ENCODE data around the gene ATP1B3. TPM values are rescaled to one million over a fixed set of nuclear protein-coding genes. Genes with fewer than 3 reads are reported as not detected.
A peak's percentile ranks its signal among the peaks of the same experiment; 100 is the strongest.

The ATP1B3 gene
- polyA plus RNA-seq, 1 of the 3 experiments (the other 2 are of a cell fraction) = 86.3 TPM

- no peak for TF ChIP-seq RXRA (IDR thresholded peaks at IDR 0.05; ENCODE audit: borderline replicate concordance, low read depth)
- peak; percentile 70 for TF ChIP-seq RAD21 (IDR thresholded peaks at IDR 0.05; ENCODE audit: low read length)
- no peak for TF ChIP-seq FOXJ3 (CRISPR knock-in tag; IDR thresholded peaks at IDR 0.05)
- peak; percentile 80 for TF ChIP-seq SMC3 (IDR thresholded peaks at IDR 0.05; ENCODE audit: low read depth, low read length)
- no peak for TF ChIP-seq MEF2A (IDR thresholded peaks at IDR 0.05; ENCODE audit: borderline replicate concordance, low read depth)
- TF ChIP-seq RCOR1 (IDR thresholded peaks at IDR 0.05; ENCODE audit: low read length) = peak; percentile 24; the same call in 1 of the 2 replicates
- TF ChIP-seq JUND (IDR thresholded peaks at IDR 0.05) = no peak
- TF ChIP-seq MAX (IDR thresholded peaks at IDR 0.05; ENCODE audit: low read depth) = 0 out of 2 replicates have a peak, but pooled peaks have one; percentile 27
- no peak for TF ChIP-seq NFIC (IDR thresholded peaks at IDR 0.05; ENCODE audit: borderline replicate concordance)
- no peak for TF ChIP-seq IRF3 (IDR thresholded peaks at IDR 0.05; ENCODE audit: low read depth, low read length)
These were observed 1.0 kb upstream of the ATP1B3 start (continued) for GRCh38 chr3:141875374-141875892.

GRCh38 chr3:141875893-141876380, 506 bp upstream of the ATP1B3 start:
- H2AFZ ChIP-seq (ENCODE audit: low read depth) = peak overlapping the region; percentile 94
- no peak for TF ChIP-seq ELF1 (IDR thresholded peaks at IDR 0.05)
- H4K20me1 ChIP-seq (ENCODE audit: insufficient read depth) = peaks cover 13% of the 10 kb centered on the region; the same call in 1 of the 2 replicates
- H3K4me1 ChIP-seq (ENCODE audit: control insufficient read depth in 1 of 2, insufficient read depth in 2 of 2, low read depth in 1 of 2, low read length in 1 of 2) = peaks cover 0 to 6% of the 10 kb centered on the region in 2 experiments; a peak in 3 of 4 replicates
- H3K79me2 ChIP-seq (ENCODE audit: insufficient read depth) = peaks cover 40% of the 10 kb centered on the region
- WGBS (ENCODE audit: low lambda C conversion rate) = 1% methylated on average over 30 of the region's 42 CpGs
- no peaks in the 10 kb centered on the region for H3K9me3 ChIP-seq
- H3F3A ChIP-seq (replicated peaks; ENCODE audit: insufficient read depth) = peaks cover 4% of the 10 kb centered on the region
- ChIA-PET CTCF (interaction anchor here (0.6 to 2.3 kb wide), 30 partner anchors 8 to 422 kb away, joined by 3 to 45 read pairs (median 5); partner anchors contain the start of gene RNF7), POLR2A (interaction anchor here (1.0 to 1.2 kb wide), 2 partner anchors 137 to 138 kb away, joined by 3 to 9 read pairs; partner anchors contain the start of gene RNF7)
- peak; percentile 72 for DNase-seq
- no peaks in the 10 kb centered on the region for H3K36me3 ChIP-seq (replicated peaks in 1 of 2; ENCODE audit: control insufficient read depth in 1 of 2, insufficient read depth in 2 of 2, low read length in 1 of 2)
- peak overlapping the region; percentile 81 for H3K9ac ChIP-seq
- H3K4me2 ChIP-seq = peak overlapping the region; percentile 68
- H3K27ac ChIP-seq (ENCODE audit: low read depth in 2 of 2, low read length in 1 of 2) = peak overlapping the region; percentile 95
- H3K9me2 ChIP-seq = no peaks in the 10 kb centered on the region
- peak overlapping the region; percentile 79 to 85 for H3K4me3 ChIP-seq (ENCODE audit: low read depth in 2 of 2, low read length in 1 of 2)
- H3K27me3 ChIP-seq (ENCODE audit: insufficient read depth) = no peaks in the 10 kb centered on the region

GRCh38 chr3:141876891-141877621, 613 bp downstream of the ATP1B3 start:
- Histone ChIP-seq H3K9me2 (no peaks in the 10 kb centered on the region), H3F3A (replicated peaks; ENCODE audit: insufficient read depth) (peaks cover 4% of the 10 kb centered on the region), H3K36me3 (replicated peaks in 1 of 2; ENCODE audit: control insufficient read depth in 1 of 2, insufficient read depth in 2 of 2, low read length in 1 of 2) (no peaks in the 10 kb centered on the region), H3K9ac (peak overlapping the region; percentile 95), H3K27me3 (ENCODE audit: insufficient read depth) (no peaks in the 10 kb centered on the region), H4K20me1 (ENCODE audit: insufficient read depth) (peaks cover 13% of the 10 kb centered on the region; the same call in 1 of the 2 replicates), H3K4me1 (ENCODE audit: control insufficient read depth in 1 of 2, insufficient read depth in 2 of 2, low read depth in 1 of 2, low read length in 1 of 2) (peaks cover 0 to 11% of the 10 kb centered on the region in 2 experiments; a peak in 3 of 4 replicates), H3K27ac (ENCODE audit: low read depth in 2 of 2, low read length in 1 of 2) (peak overlapping the region; percentile 82 to 95), H3K4me3 (ENCODE audit: low read depth in 2 of 2, low read length in 1 of 2) (peak overlapping the region; percentile 85 to 96), H3K4me2 (peak overlapping the region; percentile 88), H3K79me2 (ENCODE audit: insufficient read depth) (peaks cover 51% of the 10 kb centered on the region), H2AFZ (ENCODE audit: low read depth) (peak overlapping the region; percentile 88), H3K9me3 (no peaks in the 10 kb centered on the region)
- POLR2A ChIA-PET = interaction anchor here (0.8 to 1.0 kb wide), 3 partner anchors 9 to 139 kb away, joined by 3 read pairs; partner anchors contain the start of gene RNF7
- 0% methylated on average over 24 of the region's 76 CpGs for WGBS (ENCODE audit: low lambda C conversion rate)
- CTCF ChIA-PET = interaction anchor here (0.7 to 2.2 kb wide), 5 partner anchors 8 to 417 kb away, joined by 3 to 8 read pairs (median 4); partner anchors contain the start of gene RNF7
- peak; percentile 75 for DNase-seq
- TF ChIP-seq SIN3A (IDR thresholded peaks at IDR 0.05; ENCODE audit: borderline replicate concordance, low read depth, low read length) (peak; percentile 24; the same call in 1 of the 2 replicates), CTCF (IDR thresholded peaks at IDR 0.05) (no peak), RCOR1 (IDR thresholded peaks at IDR 0.05; ENCODE audit: low read length) (no peak), USF1 (IDR thresholded peaks at IDR 0.05; ENCODE audit: borderline replicate concordance, low read depth) (no peak), NRF1 (IDR thresholded peaks at IDR 0.05; ENCODE audit: low read depth, low read length) (no peak), REST (IDR thresholded peaks at IDR 0.05; ENCODE audit: low read depth, low read length) (no peak)

All from SK-N-SH (cell line).